Tibial nerve (tissue), 4 donors: Measurements from ENCODE around the gene ABHD15.

Source experiments
- CTCF ChIP-seq, 5 experiments: fragments of 200-600 bp in 3 of 5; fragments of 450-650 bp in 2 of 5; sonication (generic) in 3 of 5; IDR thresholded peaks; one replicate each; pipeline ENCODE4 v1.5.1; 2016 to 2019; ENCODE audit warnings: antibody characterized with exemption in 5 of 5, mild to moderate bottlenecking in 3 of 5, moderate library complexity in 2 of 5
- EP300 ChIP-seq, 2 donors: sonication (generic); formaldehyde crosslinking; IDR thresholded peaks; one replicate each; pipeline ENCODE4 v1.6.1; 2017; ENCODE audit warnings: antibody characterized with exemption in 2 of 2, mild to moderate bottlenecking in 1 of 2
- POLR2A ChIP-seq, 2 donors: fragments of 450-650 bp; IDR thresholded peaks; one replicate each; pipeline ENCODE4 v1.6.1; 2017; ENCODE audit warnings: antibody characterized with exemption in 2 of 2, mild to moderate bottlenecking in 2 of 2, moderate library complexity in 2 of 2

GRCh38 chr17:29591737-29592608 lies 25.1 kb upstream of the ABHD15 start:
- TF ChIP-seq CTCF (IDR thresholded peaks at IDR 0.05) (peak; percentile 95 to 98 (median 97)), POLR2A (IDR thresholded peaks at IDR 0.05) (no peak), EP300 (IDR thresholded peaks at IDR 0.05) (peak in 1 of 2 donors; percentile 34)
